ENCODE data around the gene LRP4. TPM values are rescaled to one million over a fixed set of nuclear protein-coding genes. Genes with fewer than 3 reads are reported as not detected.

Gene LRP4
- total RNA-seq, 6 experiments from 2014 or later: 0.43 to 1.2 (median 0.84) TPM

- no peaks in the 10 kb centered on the region for H3K36me3 ChIP-seq
- peak; percentile 60 to 70 (median 67) for ATAC-seq
- no peak for TF ChIP-seq POLR2A (IDR thresholded peaks at IDR 0.05)
- TF ChIP-seq, protein P1, sequence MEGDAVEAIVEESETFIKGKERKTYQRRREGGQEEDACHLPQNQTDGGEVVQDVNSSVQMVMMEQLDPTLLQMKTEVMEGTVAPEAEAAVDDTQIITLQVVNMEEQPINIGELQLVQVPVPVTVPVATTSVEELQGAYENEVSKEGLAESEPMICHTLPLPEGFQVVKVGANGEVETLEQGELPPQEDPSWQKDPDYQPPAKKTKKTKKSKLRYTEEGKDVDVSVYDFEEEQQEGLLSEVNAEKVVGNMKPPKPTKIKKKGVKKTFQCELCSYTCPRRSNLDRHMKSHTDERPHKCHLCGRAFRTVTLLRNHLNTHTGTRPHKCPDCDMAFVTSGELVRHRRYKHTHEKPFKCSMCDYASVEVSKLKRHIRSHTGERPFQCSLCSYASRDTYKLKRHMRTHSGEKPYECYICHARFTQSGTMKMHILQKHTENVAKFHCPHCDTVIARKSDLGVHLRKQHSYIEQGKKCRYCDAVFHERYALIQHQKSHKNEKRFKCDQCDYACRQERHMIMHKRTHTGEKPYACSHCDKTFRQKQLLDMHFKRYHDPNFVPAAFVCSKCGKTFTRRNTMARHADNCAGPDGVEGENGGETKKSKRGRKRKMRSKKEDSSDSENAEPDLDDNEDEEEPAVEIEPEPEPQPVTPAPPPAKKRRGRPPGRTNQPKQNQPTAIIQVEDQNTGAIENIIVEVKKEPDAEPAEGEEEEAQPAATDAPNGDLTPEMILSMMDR (IDR thresholded peaks at IDR 0.05): no peak
- peak overlapping the region; percentile 12 to 57 (median 44) for H3K4me3 ChIP-seq
- intact Hi-C loops (cut with DNase I): no loop called here
- peaks cover 0 to 8% of the 10 kb centered on the region in 2 donors for H3K27me3 ChIP-seq
- 13% methylated on average over 24 of the region's 24 CpGs for WGBS (ENCODE audit: insufficient coverage, low coverage, low lambda C conversion rate, missing lambda C conversion rate)
- H3K4me1 ChIP-seq: peaks cover 0 to 13% (median 0%) of the 10 kb centered on the region in 4 donors
- DNase-seq: no peak
- H3K27ac ChIP-seq: peak overlapping the region in 1 of 3 donors; percentile 1
- H3K9me3 ChIP-seq: no peaks in the 10 kb centered on the region
Observed at GRCh38 chr11:46916286-46917108, 1.9 kb downstream of the LRP4 start.

GRCh38 chr11:46914910-46915309, 3.4 kb downstream of the LRP4 start:
- ATAC-seq (no peak), DNase-seq (no peak)
- Histone ChIP-seq H3K27ac (no peak overlapping the region), H3K4me1 (peaks cover 0 to 13% (median 0%) of the 10 kb centered on the region in 4 donors), H3K9me3 (no peaks in the 10 kb centered on the region), H3K27me3 (peaks cover 0 to 8% of the 10 kb centered on the region in 2 donors), H3K4me3 (no peak overlapping the region), H3K36me3 (no peaks in the 10 kb centered on the region)
- 49% methylated on average over 7 of the region's 7 CpGs for WGBS (ENCODE audit: insufficient coverage, low coverage, low lambda C conversion rate, missing lambda C conversion rate)
- intact Hi-C loops (cut with DNase I): no loop called here
- TF ChIP-seq, protein P1 (IDR thresholded peaks at IDR 0.05): no peak
- TF ChIP-seq POLR2A (IDR thresholded peaks at IDR 0.05): no peak

DNA sequence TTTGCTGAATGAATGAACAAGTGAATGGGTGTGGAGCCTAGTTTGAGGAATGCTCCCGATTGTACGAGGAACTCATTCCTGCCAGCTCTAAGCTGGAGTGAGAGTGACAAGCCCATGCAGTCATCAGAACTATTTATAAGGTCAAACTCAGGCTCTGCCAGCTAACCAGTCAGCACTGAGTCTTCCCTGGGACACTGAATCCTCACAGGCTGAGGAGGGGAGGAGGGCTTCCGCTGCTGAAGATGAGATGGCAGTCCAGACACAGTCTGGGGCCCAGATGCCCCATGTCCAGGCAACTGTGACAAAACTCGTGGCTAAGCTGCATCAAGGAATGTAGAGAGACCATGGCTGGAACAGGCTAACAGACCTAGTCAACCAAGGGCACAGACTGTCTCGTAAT, 4.0 kb downstream of the LRP4 start:
- no peaks in the 10 kb centered on the region for H3K36me3 ChIP-seq
- H3K4me3 ChIP-seq: no peak overlapping the region
- 44% methylated on average over 4 of the region's 5 CpGs for WGBS (ENCODE audit: insufficient coverage, low coverage, low lambda C conversion rate, missing lambda C conversion rate)
- peaks cover 0 to 8% of the 10 kb centered on the region in 2 donors for H3K27me3 ChIP-seq
- no peak for ATAC-seq
- intact Hi-C loops (cut with DNase I): no loop called here
- H3K9me3 ChIP-seq: no peaks in the 10 kb centered on the region
- H3K27ac ChIP-seq: no peak overlapping the region
- TF ChIP-seq, protein P1 (IDR thresholded peaks at IDR 0.05): no peak
- no peak for TF ChIP-seq POLR2A (IDR thresholded peaks at IDR 0.05)
- no peak for DNase-seq
- H3K4me1 ChIP-seq: peaks cover 0 to 13% (median 0%) of the 10 kb centered on the region in 4 donors

- intact Hi-C loops (cut with DNase I): no loop called here
- H3K9me3 ChIP-seq: no peaks in the 10 kb centered on the region
- DNase-seq (no peak), ATAC-seq (no peak)
- H3K27me3 ChIP-seq: peaks cover 0 to 8% of the 10 kb centered on the region in 2 donors
- no peaks in the 10 kb centered on the region for H3K36me3 ChIP-seq
- H3K4me1 ChIP-seq: peaks cover 0 to 13% (median 0%) of the 10 kb centered on the region in 4 donors
- 78% methylated on average over 2 of the region's 3 CpGs for WGBS (ENCODE audit: insufficient coverage, low coverage, low lambda C conversion rate, missing lambda C conversion rate)
- no peak for TF ChIP-seq POLR2A (IDR thresholded peaks at IDR 0.05)
- TF ChIP-seq, protein P1 (IDR thresholded peaks at IDR 0.05): no peak
- no peak overlapping the region for H3K27ac ChIP-seq
- H3K4me3 ChIP-seq: no peak overlapping the region
Observed at GRCh38 chr11:46913484-46913883, 4.9 kb downstream of the LRP4 start.
